Gastroesophageal sphincter (tissue), 4 donors: ENCODE measurements around the gene ILRUN. TPM values are rescaled to one million over a fixed set of nuclear protein-coding genes. Genes with fewer than 3 reads are reported as not detected.
"Not testable (repeated sequence)": the region's sequence is repeated elsewhere in the genome, so short reads cannot be mapped to it uniquely, and the experiment has no call there.

Source experiments
- ATAC-seq: fragments of 150-250 bp; one replicate; pipeline ENCODE4 v1.9.1; 2016; ENCODE audit warnings: mild to moderate bottlenecking, moderate library complexity
- H3K27ac ChIP-seq, 4 donors: fragments of 200-600 bp; sonication (generic) in 3 of 4; 1 replicate in 3 of 4; 2 replicates in 1 of 4; pipeline ENCODE4 v1.5.1; 2016 to 2019
- H3K27me3 ChIP-seq: fragments of 200-600 bp; sonication (generic); one replicate; pipeline ENCODE4 v1.5.1; 2019
- H3K36me3 ChIP-seq, 2 donors: fragments of 200-600 bp; sonication (generic); one replicate each; pipeline ENCODE4 v1.5.1; 2019; ENCODE audit warnings: control low read depth in 1 of 2
- H3K4me1 ChIP-seq, 3 donors: fragments of 200-600 bp; sonication (generic); 1 replicate in 2 of 3; 2 replicates in 1 of 3; pipeline ENCODE4 v1.5.1; 2016 to 2019; ENCODE audit warnings: control low read depth in 2 of 3
- H3K4me3 ChIP-seq, 2 donors: fragments of 200-600 bp; sonication (generic); one replicate each; pipeline ENCODE4 v1.5.1; 2019; ENCODE audit warnings: mild to moderate bottlenecking in 1 of 2, moderate library complexity in 1 of 2
- H3K9me3 ChIP-seq, 3 donors: fragments of 200-600 bp; sonication (generic); one replicate each; pipeline ENCODE4 v1.5.1; 2017 to 2019; ENCODE audit warnings: control low read depth in 2 of 3
- EP300 ChIP-seq: sonication (generic); formaldehyde crosslinking; IDR thresholded peaks from one replicate; pipeline ENCODE4 v1.6.1; 2017; ENCODE audit warnings: antibody characterized with exemption, mild to moderate bottlenecking
- POLR2A ChIP-seq, 2 donors: fragments of 450-650 bp; IDR thresholded peaks; one replicate each; pipeline ENCODE4 v1.6.1; 2017; ENCODE audit warnings: antibody characterized with exemption in 2 of 2, mild to moderate bottlenecking in 2 of 2, moderate library complexity in 1 of 2
- POLR2AphosphoS5 ChIP-seq: sonication (generic); formaldehyde crosslinking; IDR thresholded peaks from one replicate; pipeline ENCODE4 v1.6.1; 2017; ENCODE audit warnings: antibody characterized with exemption
- whole genome bisulfite sequencing, 2 donors: methylation state at CpG; one replicate each; pipeline ENCODE4 v1.1.5; 2018; ENCODE audit warnings: low coverage in 1 of 2; 5-methylcytosine and 5-hydroxymethylcytosine counted together
- total RNA-seq, 4 donors: library from RNA; depleted of rRNA; stranded (reverse); fragments of >200 nt; gene quantifications; one replicate each; pipeline ENCODE4 v1.1.0, GENCODE V29; 2016
- TF ChIP-seq, protein P1 (sequence below), 4 experiments: fragments of 200-600 bp in 2 of 4; fragments of 450-650 bp in 2 of 4; sonication (generic) in 1 of 4; IDR thresholded peaks; one replicate each; pipeline ENCODE4 v1.5.1; 2017 to 2019; ENCODE audit warnings: antibody characterized with exemption in 4 of 4, mild to moderate bottlenecking in 2 of 4, moderate library complexity in 2 of 4

Gene ILRUN
- total RNA-seq, 4 donors from 2014 or later = 84.4 to 116 (median 96.6) TPM

DNA sequence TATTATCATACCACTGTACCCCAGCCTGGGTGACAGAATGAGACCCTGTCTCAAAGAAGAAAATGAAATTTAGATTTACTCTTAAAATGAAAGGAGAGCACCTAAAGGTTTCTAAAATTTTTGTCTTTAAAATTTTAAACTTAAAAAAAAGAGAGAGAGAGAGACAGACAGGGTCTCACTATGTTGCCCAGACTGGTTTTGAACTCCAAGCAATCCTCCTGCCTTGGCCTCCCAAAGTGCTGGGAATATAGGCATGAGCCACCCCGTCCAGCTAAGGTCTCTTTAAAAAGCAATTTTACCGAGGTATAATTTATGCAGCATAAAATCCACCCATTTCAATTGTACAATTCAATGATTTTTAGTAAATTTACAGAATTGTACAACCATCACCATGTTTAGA lies 33.2 kb downstream of the ILRUN start:
- H3K9me3 ChIP-seq = no peaks in the 10 kb centered on the region
- no peak overlapping the region for H3K4me3 ChIP-seq
- no peak for ATAC-seq
- H3K4me1 ChIP-seq = peaks cover 3 to 59% (median 19%) of the 10 kb centered on the region in 3 donors
- TF ChIP-seq EP300 (no peak), POLR2AphosphoS5 (no peak), POLR2A (IDR thresholded peaks at IDR 0.05) (no peak)
- TF ChIP-seq, protein P1, sequence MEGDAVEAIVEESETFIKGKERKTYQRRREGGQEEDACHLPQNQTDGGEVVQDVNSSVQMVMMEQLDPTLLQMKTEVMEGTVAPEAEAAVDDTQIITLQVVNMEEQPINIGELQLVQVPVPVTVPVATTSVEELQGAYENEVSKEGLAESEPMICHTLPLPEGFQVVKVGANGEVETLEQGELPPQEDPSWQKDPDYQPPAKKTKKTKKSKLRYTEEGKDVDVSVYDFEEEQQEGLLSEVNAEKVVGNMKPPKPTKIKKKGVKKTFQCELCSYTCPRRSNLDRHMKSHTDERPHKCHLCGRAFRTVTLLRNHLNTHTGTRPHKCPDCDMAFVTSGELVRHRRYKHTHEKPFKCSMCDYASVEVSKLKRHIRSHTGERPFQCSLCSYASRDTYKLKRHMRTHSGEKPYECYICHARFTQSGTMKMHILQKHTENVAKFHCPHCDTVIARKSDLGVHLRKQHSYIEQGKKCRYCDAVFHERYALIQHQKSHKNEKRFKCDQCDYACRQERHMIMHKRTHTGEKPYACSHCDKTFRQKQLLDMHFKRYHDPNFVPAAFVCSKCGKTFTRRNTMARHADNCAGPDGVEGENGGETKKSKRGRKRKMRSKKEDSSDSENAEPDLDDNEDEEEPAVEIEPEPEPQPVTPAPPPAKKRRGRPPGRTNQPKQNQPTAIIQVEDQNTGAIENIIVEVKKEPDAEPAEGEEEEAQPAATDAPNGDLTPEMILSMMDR (IDR thresholded peaks at IDR 0.05) = no peak
- peak overlapping the region in 3 of 4 donors; percentile 7 to 30 (median 19) for H3K27ac ChIP-seq
- no peaks in the 10 kb centered on the region for H3K27me3 ChIP-seq
- WGBS, 2 donors = 90 to 94% methylated on average over 2 of the region's 2 CpGs
- H3K36me3 ChIP-seq = no peaks in the 10 kb centered on the region

DNA sequence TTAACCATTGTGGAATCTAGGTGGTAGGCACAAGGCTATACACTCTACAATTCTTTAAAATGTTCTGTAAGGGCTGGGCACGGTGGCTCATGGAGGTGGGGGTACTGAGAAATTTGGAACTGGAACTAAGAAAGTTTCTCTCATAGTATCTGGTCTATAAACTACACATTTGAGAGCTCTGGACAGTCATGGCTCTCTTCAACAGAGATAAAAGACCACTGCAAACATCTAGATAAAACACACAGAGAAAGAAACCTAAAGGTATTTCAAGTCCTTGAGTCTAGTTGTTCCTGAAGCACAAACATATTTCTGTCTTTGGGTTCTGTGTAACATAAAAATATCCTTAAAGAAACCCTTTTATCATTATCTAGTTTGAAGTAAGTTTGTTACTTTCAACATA lies 35.2 kb downstream of the ILRUN start:
- no peak for TF ChIP-seq EP300
- TF ChIP-seq POLR2A (IDR thresholded peaks at IDR 0.05) = no peak
- no peak for TF ChIP-seq POLR2AphosphoS5
- TF ChIP-seq, protein P1 (IDR thresholded peaks at IDR 0.05) = no peak
- Histone ChIP-seq H3K36me3 (no peaks in the 10 kb centered on the region), H3K4me1 (peaks cover 16 to 67% (median 27%) of the 10 kb centered on the region in 3 donors), H3K4me3 (no peak overlapping the region), H3K27ac (no peak overlapping the region), H3K9me3 (no peaks in the 10 kb centered on the region), H3K27me3 (no peaks in the 10 kb centered on the region)
- ATAC-seq = no peak
- WGBS, 2 donors = 100% methylated on average over 1 of the region's 1 CpG

DNA sequence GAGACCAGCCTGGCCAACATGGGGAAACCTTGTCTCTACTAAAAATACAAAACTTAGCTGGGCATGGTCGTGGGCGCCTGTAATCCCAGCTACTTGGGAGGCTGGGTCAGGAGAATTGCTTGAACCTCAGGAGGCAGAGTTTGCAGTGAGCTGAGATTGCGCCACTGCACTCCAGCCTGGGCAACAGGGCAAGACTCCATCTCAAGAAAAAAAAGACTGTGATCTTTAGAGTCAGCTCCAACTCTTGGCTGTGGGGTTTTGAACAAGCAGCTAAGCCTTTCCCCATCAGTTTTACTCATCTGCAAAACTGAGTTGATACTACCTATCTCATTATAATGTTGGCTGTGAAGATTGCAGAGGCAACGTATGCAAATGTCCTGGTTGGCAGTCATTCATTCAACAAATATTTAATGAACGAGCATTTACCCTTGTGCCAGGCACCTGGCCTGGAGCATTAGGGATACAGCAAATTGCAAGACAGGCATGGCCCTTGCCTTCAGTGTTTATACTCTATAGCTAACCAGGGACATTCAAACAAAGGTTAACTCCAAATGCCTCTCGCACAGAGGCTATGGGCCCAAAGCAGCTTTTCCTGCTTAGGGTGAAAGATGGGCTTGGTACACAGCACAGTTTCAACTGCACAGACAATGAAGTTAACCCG lies 37.8 kb downstream of the ILRUN start:
- peak overlapping the region in 2 of 4 donors; percentile 85 to 89 for H3K27ac ChIP-seq
- WGBS, 2 donors = 83 to 90% methylated on average over 1 to 3 of the region's 7 CpGs

DNA sequence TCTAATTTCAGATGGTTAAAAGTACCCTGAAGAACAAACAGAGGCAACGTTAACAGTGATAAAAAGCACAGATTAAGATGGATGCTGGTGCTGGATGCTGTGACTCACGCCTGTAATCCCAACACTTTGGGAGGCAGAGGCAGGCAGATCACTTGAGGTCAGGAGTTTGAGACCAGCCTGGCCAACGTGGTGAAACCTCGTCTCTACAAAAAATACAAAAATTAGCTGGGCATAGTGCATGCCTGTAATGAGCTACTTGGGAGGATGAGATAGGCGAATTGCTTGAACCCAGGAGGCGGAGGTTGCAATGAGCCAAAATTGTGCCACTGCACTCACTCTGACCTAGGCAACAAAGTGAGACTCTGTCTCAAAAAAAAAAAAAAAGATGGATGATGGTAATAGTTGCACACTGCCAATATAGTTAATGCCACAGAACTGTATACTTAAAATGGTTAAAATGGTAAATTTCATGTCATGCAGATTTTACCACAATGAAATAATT lies 38.5 kb downstream of the ILRUN start:
- TF ChIP-seq POLR2AphosphoS5 = peak; percentile 17
- ATAC-seq = peak; percentile 37
- 23 to 36% methylated on average over 5 to 6 of the region's 6 CpGs for WGBS, 2 donors
- H3K27ac ChIP-seq = peak overlapping the region; percentile 85 to 100 (median 91)
- H3K36me3 ChIP-seq, H3K27me3 ChIP-seq, H3K9me3 ChIP-seq: not testable (repeated sequence)
- H3K4me1 ChIP-seq = peaks cover 17 to 53% (median 20%) of the 10 kb centered on the region in 3 donors
- H3K4me3 ChIP-seq = peak overlapping the region; percentile 48 to 77

More for the DNA sequence above, 37.8 kb downstream of the ILRUN start:
- peaks cover 18 to 60% (median 20%) of the 10 kb centered on the region in 3 donors for H3K4me1 ChIP-seq
- H3K36me3 ChIP-seq = no peaks in the 10 kb centered on the region
- no peak for TF ChIP-seq POLR2AphosphoS5
- TF ChIP-seq, protein P1 (IDR thresholded peaks at IDR 0.05) = no peak
- no peak for TF ChIP-seq EP300
- no peak for TF ChIP-seq POLR2A (IDR thresholded peaks at IDR 0.05)
- H3K9me3 ChIP-seq = no peaks in the 10 kb centered on the region
- H3K4me3 ChIP-seq = no peak overlapping the region
- no peak for ATAC-seq
- H3K27me3 ChIP-seq = no peaks in the 10 kb centered on the region

DNA sequence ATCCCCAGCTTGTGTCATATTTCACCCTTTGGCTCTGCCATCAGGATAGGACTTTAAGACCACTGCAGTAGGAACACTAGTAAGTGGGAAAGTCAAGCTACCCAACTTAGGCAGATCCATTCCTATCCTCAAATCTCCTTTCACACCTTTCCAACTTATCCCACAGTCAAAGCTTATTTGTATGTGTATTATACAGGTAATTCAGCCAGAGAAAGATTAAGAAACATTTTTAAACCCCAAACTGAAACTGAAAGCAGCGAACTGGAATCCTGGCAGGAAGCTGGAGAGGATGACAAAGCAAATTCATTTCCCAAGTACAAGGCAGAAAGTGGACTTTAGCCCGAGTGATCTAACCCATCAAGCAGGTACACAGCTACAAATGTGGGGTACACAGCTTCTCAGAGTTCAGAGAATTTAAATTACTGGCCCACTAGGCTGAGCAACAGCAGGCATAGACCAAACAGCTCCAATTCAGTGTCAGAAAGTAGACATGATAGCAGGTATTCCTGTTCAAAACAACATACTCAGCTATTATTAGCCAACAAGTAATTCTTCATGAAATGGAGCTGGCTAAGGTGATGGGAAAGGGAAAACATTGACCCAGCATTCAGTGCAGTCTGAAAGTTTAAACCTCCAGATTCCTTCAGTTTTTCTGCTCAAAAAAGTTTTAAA lies 39.1 kb downstream of the ILRUN start:
- Histone ChIP-seq H3K36me3 (peaks cover 0 to 10% of the 10 kb centered on the region in 2 donors), H3K27ac (peak overlapping the region; percentile 85 to 100 (median 91))
- WGBS, 2 donors = 0% methylated on average over 1 to 2 of the region's 2 CpGs

More for the DNA sequence above, 39.1 kb downstream of the ILRUN start:
- peak overlapping the region; percentile 48 to 77 for H3K4me3 ChIP-seq
- peak; percentile 83 for ATAC-seq
- TF ChIP-seq POLR2A (IDR thresholded peaks at IDR 0.05) = no peak
- TF ChIP-seq, protein P1 (IDR thresholded peaks at IDR 0.05) = no peak
- peak; percentile 74 for TF ChIP-seq POLR2AphosphoS5
- TF ChIP-seq EP300 = no peak
- H3K27me3 ChIP-seq = no peaks in the 10 kb centered on the region
- H3K4me1 ChIP-seq = peaks cover 17 to 47% (median 20%) of the 10 kb centered on the region in 3 donors
- no peaks in the 10 kb centered on the region for H3K9me3 ChIP-seq
